Mesothelial cell of epicardium (in vitro differentiated cells): ENCODE data around the gene BTK. TPM values are rescaled to one million over a fixed set of nuclear protein-coding genes. Genes with fewer than 3 reads are reported as not detected.
A peak's percentile ranks its signal among the peaks of the same experiment; 100 is the strongest.

ENCODE experiments used
- DNase-seq, 2 experiments: peaks; one replicate each; pipeline ENCODE4 v3.0.0; 2021; ENCODE audit warnings: low spot score in 2 of 2; ENCODE audit not compliant: unreplicated experiment in 2 of 2
- H3K27ac Mint-ChIP-seq: 2 replicates; pipeline ENCODE4 v1.8.0; 2021; ENCODE audit warnings: mixed read lengths
- H3K27me3 Mint-ChIP-seq: 2 replicates; pipeline ENCODE4 v1.8.0; 2021; ENCODE audit warnings: low read depth, mixed read lengths
- H3K36me3 Mint-ChIP-seq: 2 replicates; pipeline ENCODE4 v1.8.0; 2021; ENCODE audit warnings: mixed read lengths
- H3K4me1 Mint-ChIP-seq: 2 replicates; pipeline ENCODE4 v1.8.0; 2021; ENCODE audit warnings: mixed read lengths
- H3K4me3 Mint-ChIP-seq: 2 replicates; pipeline ENCODE4 v1.8.0; 2021; ENCODE audit warnings: mild to moderate bottlenecking, moderate library complexity, mixed read lengths
- H3K9me3 Mint-ChIP-seq: 2 replicates; pipeline ENCODE4 v1.8.0; 2021; ENCODE audit warnings: mixed read lengths
- total RNA-seq: library from RNA; stranded (reverse); gene quantifications from 3 replicates; pipeline ENCODE4 v1.2.1, GENCODE V29; 2021
- TF ChIP-seq, protein P1 (sequence below): fragments of 200-600 bp; sonication (generic); IDR thresholded peaks from one replicate; pipeline ENCODE4 v1.5.0; 2021; ENCODE audit warnings: antibody characterized with exemption; ENCODE audit not compliant: unreplicated experiment

Gene BTK
- total RNA-seq, 1 donor from 2014 or later = 0.20 TPM

- no peak overlapping the region for H3K27ac Mint-ChIP-seq
- H3K36me3 Mint-ChIP-seq = peaks cover 17% of the 10 kb centered on the region
- TF ChIP-seq, protein P1, sequence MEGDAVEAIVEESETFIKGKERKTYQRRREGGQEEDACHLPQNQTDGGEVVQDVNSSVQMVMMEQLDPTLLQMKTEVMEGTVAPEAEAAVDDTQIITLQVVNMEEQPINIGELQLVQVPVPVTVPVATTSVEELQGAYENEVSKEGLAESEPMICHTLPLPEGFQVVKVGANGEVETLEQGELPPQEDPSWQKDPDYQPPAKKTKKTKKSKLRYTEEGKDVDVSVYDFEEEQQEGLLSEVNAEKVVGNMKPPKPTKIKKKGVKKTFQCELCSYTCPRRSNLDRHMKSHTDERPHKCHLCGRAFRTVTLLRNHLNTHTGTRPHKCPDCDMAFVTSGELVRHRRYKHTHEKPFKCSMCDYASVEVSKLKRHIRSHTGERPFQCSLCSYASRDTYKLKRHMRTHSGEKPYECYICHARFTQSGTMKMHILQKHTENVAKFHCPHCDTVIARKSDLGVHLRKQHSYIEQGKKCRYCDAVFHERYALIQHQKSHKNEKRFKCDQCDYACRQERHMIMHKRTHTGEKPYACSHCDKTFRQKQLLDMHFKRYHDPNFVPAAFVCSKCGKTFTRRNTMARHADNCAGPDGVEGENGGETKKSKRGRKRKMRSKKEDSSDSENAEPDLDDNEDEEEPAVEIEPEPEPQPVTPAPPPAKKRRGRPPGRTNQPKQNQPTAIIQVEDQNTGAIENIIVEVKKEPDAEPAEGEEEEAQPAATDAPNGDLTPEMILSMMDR = no peak
- H3K9me3 Mint-ChIP-seq = peaks cover 15% of the 10 kb centered on the region
- no peak overlapping the region for H3K4me3 Mint-ChIP-seq
- DNase-seq = no peak
- H3K27me3 Mint-ChIP-seq = no peaks in the 10 kb centered on the region
- no peaks in the 10 kb centered on the region for H3K4me1 Mint-ChIP-seq
Observed at GRCh38 chrX:101399825-101400224, 13.8 kb upstream of the BTK start.

DNA sequence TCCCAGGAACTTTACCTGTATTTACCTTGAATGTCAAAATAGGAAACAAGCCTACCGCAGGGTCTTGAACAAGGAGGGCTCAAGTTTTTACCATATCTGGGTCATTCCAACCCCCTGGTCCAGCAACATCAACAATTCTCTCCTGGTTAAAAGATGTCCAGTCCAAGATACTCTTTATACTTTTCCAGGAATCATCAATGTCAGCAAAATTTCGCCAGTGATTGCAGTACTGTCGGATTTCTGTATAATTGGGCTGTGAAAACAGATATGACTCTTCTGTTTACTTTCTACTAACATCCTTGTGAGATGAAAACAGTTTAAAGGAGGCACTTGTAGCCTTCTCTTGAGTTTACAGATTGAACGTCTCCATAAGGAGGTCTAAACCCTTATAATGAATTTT is 12.7 kb upstream of the BTK start:
- Mint-ChIP-seq H3K36me3 (peaks cover 14% of the 10 kb centered on the region), H3K27ac (no peak overlapping the region), H3K4me3 (no peak overlapping the region), H3K27me3 (no peaks in the 10 kb centered on the region), H3K4me1 (peaks cover 2% of the 10 kb centered on the region), H3K9me3 (peaks cover 10% of the 10 kb centered on the region)
- DNase-seq = no peak
- TF ChIP-seq, protein P1 = no peak

DNA sequence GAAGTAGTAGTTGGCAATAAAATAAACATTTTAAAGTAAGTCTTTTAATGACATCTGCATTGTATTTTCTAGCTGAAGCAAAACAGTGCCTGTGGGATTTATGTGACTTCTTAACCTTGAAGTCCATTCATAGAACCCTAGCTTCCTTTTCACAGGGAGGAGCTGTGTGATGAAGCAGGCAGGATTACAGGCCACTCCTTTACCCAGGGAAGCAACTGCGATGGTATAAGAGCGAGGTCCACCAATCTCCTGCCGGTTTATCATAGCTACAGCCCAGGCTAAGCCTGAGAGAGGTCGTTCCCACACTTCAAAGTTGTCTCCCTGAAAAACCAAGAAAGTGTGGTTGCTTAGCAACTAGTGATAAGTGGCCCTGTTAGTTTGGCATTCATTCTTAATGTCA is 11.8 kb upstream of the BTK start:
- H3K4me3 Mint-ChIP-seq = no peak overlapping the region
- TF ChIP-seq, protein P1 = no peak
- no peak for DNase-seq
- peaks cover 10% of the 10 kb centered on the region for H3K9me3 Mint-ChIP-seq
- H3K27me3 Mint-ChIP-seq = no peaks in the 10 kb centered on the region
- H3K27ac Mint-ChIP-seq = peak overlapping the region; percentile 4
- H3K36me3 Mint-ChIP-seq = peaks cover 18% of the 10 kb centered on the region
- H3K4me1 Mint-ChIP-seq = peaks cover 5% of the 10 kb centered on the region

GRCh38 chrX:101395789-101396188 is 9.8 kb upstream of the BTK start:
- Mint-ChIP-seq H3K4me3 (no peak overlapping the region), H3K4me1 (peaks cover 10% of the 10 kb centered on the region), H3K36me3 (peaks cover 16% of the 10 kb centered on the region), H3K9me3 (peaks cover 6% of the 10 kb centered on the region), H3K27ac (no peak overlapping the region), H3K27me3 (no peaks in the 10 kb centered on the region)
- DNase-seq = no peak
- TF ChIP-seq, protein P1 = no peak

- H3K9me3 Mint-ChIP-seq = peaks cover 2% of the 10 kb centered on the region
- TF ChIP-seq, protein P1 = no peak
- H3K4me3 Mint-ChIP-seq = no peak overlapping the region
- no peak for DNase-seq
- peaks cover 8% of the 10 kb centered on the region for H3K36me3 Mint-ChIP-seq
- H3K27ac Mint-ChIP-seq = no peak overlapping the region
- H3K4me1 Mint-ChIP-seq = peaks cover 13% of the 10 kb centered on the region
- no peaks in the 10 kb centered on the region for H3K27me3 Mint-ChIP-seq
Observed at GRCh38 chrX:101394372-101394771, 8.4 kb upstream of the BTK start.
